Neural cell (in vitro differentiated cells): ENCODE data around the gene FCHSD2. TPM values are rescaled to one million over a fixed set of nuclear protein-coding genes. Genes with fewer than 3 reads are reported as not detected.

Experiments
- H2AFZ ChIP-seq: fragments of 200-600, 300-800 bp; sonication (generic), shearing (Covaris generic); 2 replicates; pipeline ENCODE4 v1.6.0; 2014; ENCODE audit warnings: low read depth, mild to moderate bottlenecking, antibody characterized with exemption, low read length, moderate library complexity
- H3F3A ChIP-seq: fragments of 200-600 bp; shearing (Covaris generic); 2 replicates; pipeline ENCODE4 v1.6.1; 2016; ENCODE audit warnings: mild to moderate bottlenecking, moderate library complexity, mixed read lengths, antibody characterized with exemption, low read length; ENCODE audit not compliant: insufficient read depth, poor library complexity, severe bottlenecking
- H3K27ac ChIP-seq: fragments of 200-600, 300-800 bp; sonication (generic), shearing (Covaris generic); 2 replicates; pipeline ENCODE4 v1.5.1; 2014; ENCODE audit warnings: mild to moderate bottlenecking, low read length, moderate library complexity
- H3K27me3 ChIP-seq: fragments of 300-800, 200-600 bp; sonication (generic), shearing (Covaris generic); 2 replicates; pipeline ENCODE4 v1.6.0; 2014; ENCODE audit warnings: mild to moderate bottlenecking, low read depth, low read length, moderate library complexity; ENCODE audit not compliant: insufficient read depth
- H3K36me3 ChIP-seq: fragments of 300-800, 200-600 bp; sonication (generic), shearing (Covaris generic); 2 replicates; pipeline ENCODE4 v1.5.1; 2014; ENCODE audit warnings: mild to moderate bottlenecking, antibody characterized with exemption, low read length, moderate library complexity; ENCODE audit not compliant: insufficient read depth
- H3K4me2 ChIP-seq: fragments of 300-800, 200-600 bp; sonication (generic), shearing (Covaris generic); 2 replicates; pipeline ENCODE4 v1.6.0; 2014; ENCODE audit warnings: mild to moderate bottlenecking, low read length
- H3K4me3 ChIP-seq: fragments of 300-800, 200-600 bp; sonication (generic), shearing (Covaris generic); 2 replicates; pipeline ENCODE4 v1.5.1; 2014; ENCODE audit warnings: mild to moderate bottlenecking, low read length, moderate library complexity
- H3K79me2 ChIP-seq: fragments of 200-600 bp; shearing (Covaris generic); replicated peaks from 2 replicates; pipeline ENCODE4 v1.6.0; 2014; ENCODE audit warnings: mild to moderate bottlenecking, low read length, moderate library complexity; ENCODE audit not compliant: insufficient read depth
- H3K9ac ChIP-seq: fragments of 300-800, 200-600 bp; sonication (generic), shearing (Covaris generic); 2 replicates; pipeline ENCODE4 v1.6.1; 2016; ENCODE audit warnings: mild to moderate bottlenecking, low read length, mixed read lengths
- H3K9me2 ChIP-seq: fragments of 200-600 bp; shearing (Covaris generic); 2 replicates; pipeline ENCODE4 v1.6.1; 2016; ENCODE audit warnings: mild to moderate bottlenecking, low read length, mixed read lengths; ENCODE audit not compliant: insufficient read depth
- H3K9me3 ChIP-seq: fragments of 200-600, 300-800 bp; sonication (generic), shearing (Covaris generic); 2 replicates; pipeline ENCODE4 v1.6.1; 2016; ENCODE audit warnings: mild to moderate bottlenecking, mixed run types, low read length, moderate library complexity, mixed read lengths
- H4K20me1 ChIP-seq: fragments of 200-600 bp; shearing (Covaris generic); 2 replicates; pipeline ENCODE4 v1.6.1; 2016; ENCODE audit warnings: mild to moderate bottlenecking, mixed run types; ENCODE audit not compliant: insufficient read depth
- EP300 ChIP-seq: fragments of 450-650 bp; conservative IDR thresholded peaks from 2 replicates; pipeline ENCODE4 v1.6.1; 2014; ENCODE audit warnings: antibody characterized with exemption, mild to moderate bottlenecking, moderate library complexity; ENCODE audit not compliant: poor library complexity, severe bottlenecking
- EZH2 ChIP-seq: fragments of 200-600, 300-800 bp; shearing (Covaris generic), sonication (generic); IDR thresholded peaks from 2 replicates; pipeline ENCODE4 v1.6.1; 2014; ENCODE audit warnings: antibody characterized with exemption, low read length, borderline replicate concordance, mild to moderate bottlenecking; ENCODE audit not compliant: insufficient read depth, poor library complexity, severe bottlenecking
- MXI1 ChIP-seq: fragments of 450-650 bp; conservative IDR thresholded peaks from 2 replicates; pipeline ENCODE4 v1.6.1; 2014; ENCODE audit warnings: antibody characterized with exemption, mild to moderate bottlenecking; ENCODE audit not compliant: poor library complexity, severe bottlenecking
- POLR2AphosphoS5 ChIP-seq: IDR thresholded peaks from 2 replicates; pipeline ENCODE4 v1.6.1; 2012
- RAD21 ChIP-seq: fragments of 450-650 bp; conservative IDR thresholded peaks from 2 replicates; pipeline ENCODE4 v1.6.1; 2014; ENCODE audit warnings: antibody characterized with exemption, mild to moderate bottlenecking, moderate library complexity
- SMC3 ChIP-seq: fragments of 450-650 bp; conservative IDR thresholded peaks from 2 replicates; pipeline ENCODE4 v1.6.1; 2014; ENCODE audit warnings: antibody characterized with exemption, mild to moderate bottlenecking, moderate library complexity; ENCODE audit not compliant: poor library complexity
- TAF1 ChIP-seq: IDR thresholded peaks from 2 replicates; pipeline ENCODE4 v1.6.1; 2012; ENCODE audit warnings: low read depth
- polyA plus RNA-seq: library from polyadenylated mRNA; depleted of rRNA; stranded (reverse); fragments of >200 nt; gene quantifications from 2 replicates; pipeline ENCODE4 v1.2.3, GENCODE V29; 2014
- TF ChIP-seq, protein P1 (sequence below): IDR thresholded peaks from 2 replicates; pipeline ENCODE4 v1.6.1; 2012; ENCODE audit warnings: borderline replicate concordance
- TF ChIP-seq, protein P2 (sequence below): fragments of 450-650 bp; IDR thresholded peaks from 2 replicates; pipeline ENCODE4 v1.5.1; 2014; ENCODE audit warnings: antibody characterized with exemption, mild to moderate bottlenecking, moderate library complexity; ENCODE audit not compliant: poor library complexity, severe bottlenecking

Gene FCHSD2
- polyA plus RNA-seq, 1 donor from 2014 or later: 40.8 TPM

DNA sequence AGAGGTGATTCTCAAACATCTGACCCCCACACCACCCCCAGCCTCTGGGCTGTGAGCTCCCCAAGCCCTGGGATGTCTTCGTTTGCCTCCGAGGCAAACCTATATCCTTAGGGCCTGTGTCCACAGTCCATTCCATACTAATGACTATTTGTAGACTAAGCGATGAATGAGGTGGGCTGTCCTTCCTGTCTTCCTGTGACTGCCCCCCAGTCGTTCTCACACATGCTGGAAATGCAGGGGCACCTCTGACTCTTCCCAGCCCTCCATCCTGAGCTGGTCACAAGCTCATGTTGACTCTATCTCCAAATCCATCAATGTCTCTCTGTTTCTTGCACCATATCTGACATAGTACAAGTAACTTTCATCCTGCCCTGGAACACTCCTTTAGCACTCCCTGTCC, 323.1 kb downstream of the FCHSD2 start:
- H3K4me2 ChIP-seq: no peak overlapping the region
- no peaks in the 10 kb centered on the region for H3K9me3 ChIP-seq
- H3F3A ChIP-seq: no peaks in the 10 kb centered on the region
- no peaks in the 10 kb centered on the region for H3K27me3 ChIP-seq
- H3K9me2 ChIP-seq: no peaks in the 10 kb centered on the region
- TF ChIP-seq EP300 (no peak), POLR2AphosphoS5 (no peak), MXI1 (no peak), SMC3 (no peak), RAD21 (no peak), TAF1 (no peak), EZH2 (no peak)
- TF ChIP-seq, protein P1, sequence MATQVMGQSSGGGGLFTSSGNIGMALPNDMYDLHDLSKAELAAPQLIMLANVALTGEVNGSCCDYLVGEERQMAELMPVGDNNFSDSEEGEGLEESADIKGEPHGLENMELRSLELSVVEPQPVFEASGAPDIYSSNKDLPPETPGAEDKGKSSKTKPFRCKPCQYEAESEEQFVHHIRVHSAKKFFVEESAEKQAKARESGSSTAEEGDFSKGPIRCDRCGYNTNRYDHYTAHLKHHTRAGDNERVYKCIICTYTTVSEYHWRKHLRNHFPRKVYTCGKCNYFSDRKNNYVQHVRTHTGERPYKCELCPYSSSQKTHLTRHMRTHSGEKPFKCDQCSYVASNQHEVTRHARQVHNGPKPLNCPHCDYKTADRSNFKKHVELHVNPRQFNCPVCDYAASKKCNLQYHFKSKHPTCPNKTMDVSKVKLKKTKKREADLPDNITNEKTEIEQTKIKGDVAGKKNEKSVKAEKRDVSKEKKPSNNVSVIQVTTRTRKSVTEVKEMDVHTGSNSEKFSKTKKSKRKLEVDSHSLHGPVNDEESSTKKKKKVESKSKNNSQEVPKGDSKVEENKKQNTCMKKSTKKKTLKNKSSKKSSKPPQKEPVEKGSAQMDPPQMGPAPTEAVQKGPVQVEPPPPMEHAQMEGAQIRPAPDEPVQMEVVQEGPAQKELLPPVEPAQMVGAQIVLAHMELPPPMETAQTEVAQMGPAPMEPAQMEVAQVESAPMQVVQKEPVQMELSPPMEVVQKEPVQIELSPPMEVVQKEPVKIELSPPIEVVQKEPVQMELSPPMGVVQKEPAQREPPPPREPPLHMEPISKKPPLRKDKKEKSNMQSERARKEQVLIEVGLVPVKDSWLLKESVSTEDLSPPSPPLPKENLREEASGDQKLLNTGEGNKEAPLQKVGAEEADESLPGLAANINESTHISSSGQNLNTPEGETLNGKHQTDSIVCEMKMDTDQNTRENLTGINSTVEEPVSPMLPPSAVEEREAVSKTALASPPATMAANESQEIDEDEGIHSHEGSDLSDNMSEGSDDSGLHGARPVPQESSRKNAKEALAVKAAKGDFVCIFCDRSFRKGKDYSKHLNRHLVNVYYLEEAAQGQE: no peak
- TF ChIP-seq, protein P2, sequence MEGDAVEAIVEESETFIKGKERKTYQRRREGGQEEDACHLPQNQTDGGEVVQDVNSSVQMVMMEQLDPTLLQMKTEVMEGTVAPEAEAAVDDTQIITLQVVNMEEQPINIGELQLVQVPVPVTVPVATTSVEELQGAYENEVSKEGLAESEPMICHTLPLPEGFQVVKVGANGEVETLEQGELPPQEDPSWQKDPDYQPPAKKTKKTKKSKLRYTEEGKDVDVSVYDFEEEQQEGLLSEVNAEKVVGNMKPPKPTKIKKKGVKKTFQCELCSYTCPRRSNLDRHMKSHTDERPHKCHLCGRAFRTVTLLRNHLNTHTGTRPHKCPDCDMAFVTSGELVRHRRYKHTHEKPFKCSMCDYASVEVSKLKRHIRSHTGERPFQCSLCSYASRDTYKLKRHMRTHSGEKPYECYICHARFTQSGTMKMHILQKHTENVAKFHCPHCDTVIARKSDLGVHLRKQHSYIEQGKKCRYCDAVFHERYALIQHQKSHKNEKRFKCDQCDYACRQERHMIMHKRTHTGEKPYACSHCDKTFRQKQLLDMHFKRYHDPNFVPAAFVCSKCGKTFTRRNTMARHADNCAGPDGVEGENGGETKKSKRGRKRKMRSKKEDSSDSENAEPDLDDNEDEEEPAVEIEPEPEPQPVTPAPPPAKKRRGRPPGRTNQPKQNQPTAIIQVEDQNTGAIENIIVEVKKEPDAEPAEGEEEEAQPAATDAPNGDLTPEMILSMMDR: no peak
- H3K79me2 ChIP-seq: no peaks in the 10 kb centered on the region
- no peak overlapping the region for H3K9ac ChIP-seq
- no peak overlapping the region for H3K4me3 ChIP-seq
- H4K20me1 ChIP-seq: no peaks in the 10 kb centered on the region
- no peak overlapping the region for H3K27ac ChIP-seq
- no peaks in the 10 kb centered on the region for H3K36me3 ChIP-seq
- H2AFZ ChIP-seq: no peak overlapping the region

DNA sequence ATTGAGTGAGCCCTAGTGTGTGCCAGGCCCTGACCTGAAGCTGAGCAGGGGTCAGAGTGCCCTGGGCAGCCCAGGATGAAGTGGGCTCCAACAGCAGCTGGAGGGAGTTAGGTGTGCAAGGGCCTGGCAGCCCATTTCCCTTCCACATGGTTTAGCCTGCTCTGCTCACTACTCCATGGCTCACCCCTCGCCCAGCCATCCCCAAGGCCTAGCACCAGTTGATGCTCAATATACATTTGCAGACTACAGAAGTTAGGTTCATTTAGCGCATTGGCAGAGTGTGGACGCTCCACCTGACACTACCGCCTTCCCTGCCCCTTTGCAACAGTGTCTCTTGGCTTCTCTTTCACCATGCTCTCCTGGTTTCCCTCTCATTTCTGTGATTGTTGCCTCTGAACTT, 324.2 kb downstream of the FCHSD2 start:
- no peaks in the 10 kb centered on the region for H3K9me3 ChIP-seq
- no peaks in the 10 kb centered on the region for H3F3A ChIP-seq
- no peak overlapping the region for H3K27ac ChIP-seq

More for the DNA sequence above, 324.2 kb downstream of the FCHSD2 start:
- H3K79me2 ChIP-seq: no peaks in the 10 kb centered on the region
- H3K36me3 ChIP-seq: no peaks in the 10 kb centered on the region
- H3K27me3 ChIP-seq: no peaks in the 10 kb centered on the region
- no peak overlapping the region for H2AFZ ChIP-seq
- H3K4me2 ChIP-seq: no peak overlapping the region
- H3K9ac ChIP-seq: no peak overlapping the region
- TF ChIP-seq SMC3 (no peak), RAD21 (no peak)
- TF ChIP-seq, protein P1: no peak
- TF ChIP-seq, protein P2: no peak
- no peak overlapping the region for H3K4me3 ChIP-seq
- H3K9me2 ChIP-seq: no peaks in the 10 kb centered on the region
- no peaks in the 10 kb centered on the region for H4K20me1 ChIP-seq
